T47D (cell line): Measurements from ENCODE around the gene DPYD.

Source experiments
- DNase-seq, 2 experiments: peaks; one replicate each; pipeline versions ENCODE4 v3.0.0 to v3.0.0-alpha.2; 2011 to 2012; ENCODE audit warnings: low read depth in 1 of 2, low spot score in 1 of 2
- JUND ChIP-seq: IDR thresholded peaks from 2 replicates; pipeline ENCODE4 v1.6.1; 2012; ENCODE audit warnings: low read depth
- in situ Hi-C: cut with HindIII; loops from 2 replicates; pipeline ENCODE4 v1.10.0; 2016; ENCODE audit warnings: low sequenced_read_pairs, low pct_unique_long_range_greater_than_20kb

Gene DPYD

GRCh38 chr1:97820470-97821188 lies 100.2 kb downstream of the DPYD start:
- DNase-seq = peak in 1 of 2 experiments; percentile 50
- no peak for TF ChIP-seq JUND
- in situ Hi-C loops = no loop called here

GRCh38 chr1:97816927-97817326 lies 103.9 kb downstream of the DPYD start:
- no peak for DNase-seq
- in situ Hi-C loops = no loop called here
- no peak for TF ChIP-seq JUND

- no peak for DNase-seq
- no peak for TF ChIP-seq JUND
- in situ Hi-C loops = no loop called here
Observed at GRCh38 chr1:97814804-97815203, 106.0 kb downstream of the DPYD start.

- no peak for TF ChIP-seq JUND
- in situ Hi-C loops = no loop called here
- no peak for DNase-seq
Observed at GRCh38 chr1:97814121-97814520, 106.7 kb downstream of the DPYD start.

- TF ChIP-seq JUND = no peak
- in situ Hi-C loops = no loop called here
- DNase-seq = no peak
Observed at GRCh38 chr1:97812076-97812475, 108.8 kb downstream of the DPYD start.

- DNase-seq = no peak
- in situ Hi-C loops = no loop called here
Observed at GRCh38 chr1:97806996-97807520, 113.8 kb downstream of the DPYD start.

GRCh38 chr1:97806326-97806725 lies 114.5 kb downstream of the DPYD start:
- no peak for DNase-seq
- no peak for TF ChIP-seq JUND
- in situ Hi-C loops = no loop called here

More at GRCh38 chr1:97806996-97807520, 113.8 kb downstream of the DPYD start:
- TF ChIP-seq JUND = no peak

GRCh38 chr1:97805093-97805492 lies 115.7 kb downstream of the DPYD start:
- DNase-seq = no peak
- in situ Hi-C loops = no loop called here
- TF ChIP-seq JUND = no peak

GRCh38 chr1:97803026-97803425 lies 117.8 kb downstream of the DPYD start:
- in situ Hi-C loops = no loop called here
- TF ChIP-seq JUND = no peak
- DNase-seq = no peak

GRCh38 chr1:97802011-97802410 lies 118.8 kb downstream of the DPYD start:
- TF ChIP-seq JUND = no peak
- no peak for DNase-seq
- in situ Hi-C loops = no loop called here

- DNase-seq = no peak
Observed at GRCh38 chr1:97797403-97798183, 123.2 kb downstream of the DPYD start.

GRCh38 chr1:97796711-97797110 lies 124.1 kb downstream of the DPYD start:
- DNase-seq = no peak
- in situ Hi-C loops = no loop called here
- TF ChIP-seq JUND = no peak

More at GRCh38 chr1:97797403-97798183, 123.2 kb downstream of the DPYD start:
- no peak for TF ChIP-seq JUND
- in situ Hi-C loops = no loop called here

- TF ChIP-seq JUND = no peak
- no peak for DNase-seq
- in situ Hi-C loops = no loop called here
Observed at GRCh38 chr1:97792655-97793054, 128.2 kb downstream of the DPYD start.
